AG04449 (cell line): Measurements from ENCODE around the gene RSF1.

Source experiments
- CTCF ChIA-PET: fragments of 350-600 bp; formaldehyde crosslinking; extraction: SDS; loops from one replicate; lab custom pipeline; 2021; ENCODE audit warnings: antibody characterized with exemption; lab: Yijun Ruan, JAX
- POLR2A ChIA-PET: fragments of 400-600, 350-600 bp; formaldehyde crosslinking; extraction: SDS; loops from one replicate; lab custom pipeline; 2020; ENCODE audit warnings: antibody characterized with exemption, inconsistent platforms; lab: Yijun Ruan, JAX
- DNase-seq: peaks from one replicate; pipeline ENCODE4 v3.0.0-alpha.2; 2010; ENCODE audit warnings: low read depth, low spot score
- H3K4me3 ChIP-seq: 2 replicates; pipeline ENCODE4 v1.5.1; 2011; ENCODE audit warnings: low read depth, mild to moderate bottlenecking, control low read depth, low read length
- TF ChIP-seq, protein P1 (sequence below): IDR thresholded peaks from one replicate; pipeline ENCODE4 v1.5.1; 2011; ENCODE audit warnings: mild to moderate bottlenecking, moderate library complexity, low read length, control low read depth, inconsistent platforms; ENCODE audit not compliant: insufficient read depth; ENCODE audit errors: missing control alignments

The RSF1 gene

DNA sequence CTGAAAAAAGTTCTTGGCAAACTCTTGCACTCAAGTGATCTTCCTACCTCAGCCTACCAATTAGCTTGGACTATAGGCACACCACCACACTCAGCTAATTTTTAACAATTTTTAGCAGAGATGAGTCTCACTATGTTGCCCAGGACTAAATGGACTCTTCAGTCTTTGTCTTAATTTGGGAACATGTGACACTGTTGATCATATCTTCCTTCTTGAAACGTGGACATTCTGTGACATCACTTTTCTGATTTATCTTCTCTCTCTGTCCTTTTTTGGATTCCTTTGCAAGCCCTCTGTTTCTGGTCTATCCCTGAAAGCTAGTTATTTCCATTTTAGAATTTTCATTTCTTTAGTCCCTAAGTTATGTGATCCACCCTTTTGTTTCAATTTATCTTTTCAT is 42.0 kb downstream of the RSF1 start:
- TF ChIP-seq, protein P1, sequence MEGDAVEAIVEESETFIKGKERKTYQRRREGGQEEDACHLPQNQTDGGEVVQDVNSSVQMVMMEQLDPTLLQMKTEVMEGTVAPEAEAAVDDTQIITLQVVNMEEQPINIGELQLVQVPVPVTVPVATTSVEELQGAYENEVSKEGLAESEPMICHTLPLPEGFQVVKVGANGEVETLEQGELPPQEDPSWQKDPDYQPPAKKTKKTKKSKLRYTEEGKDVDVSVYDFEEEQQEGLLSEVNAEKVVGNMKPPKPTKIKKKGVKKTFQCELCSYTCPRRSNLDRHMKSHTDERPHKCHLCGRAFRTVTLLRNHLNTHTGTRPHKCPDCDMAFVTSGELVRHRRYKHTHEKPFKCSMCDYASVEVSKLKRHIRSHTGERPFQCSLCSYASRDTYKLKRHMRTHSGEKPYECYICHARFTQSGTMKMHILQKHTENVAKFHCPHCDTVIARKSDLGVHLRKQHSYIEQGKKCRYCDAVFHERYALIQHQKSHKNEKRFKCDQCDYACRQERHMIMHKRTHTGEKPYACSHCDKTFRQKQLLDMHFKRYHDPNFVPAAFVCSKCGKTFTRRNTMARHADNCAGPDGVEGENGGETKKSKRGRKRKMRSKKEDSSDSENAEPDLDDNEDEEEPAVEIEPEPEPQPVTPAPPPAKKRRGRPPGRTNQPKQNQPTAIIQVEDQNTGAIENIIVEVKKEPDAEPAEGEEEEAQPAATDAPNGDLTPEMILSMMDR, result no peak
- no peak for DNase-seq
- ChIA-PET CTCF (interaction anchor here (1.3 to 2.1 kb wide), 2 partner anchors 20 to 221 kb away, joined by 4 to 8 read pairs; no protein-coding TSS in a partner anchor), POLR2A (no interaction called here)
- no peak overlapping the region for H3K4me3 ChIP-seq

DNA sequence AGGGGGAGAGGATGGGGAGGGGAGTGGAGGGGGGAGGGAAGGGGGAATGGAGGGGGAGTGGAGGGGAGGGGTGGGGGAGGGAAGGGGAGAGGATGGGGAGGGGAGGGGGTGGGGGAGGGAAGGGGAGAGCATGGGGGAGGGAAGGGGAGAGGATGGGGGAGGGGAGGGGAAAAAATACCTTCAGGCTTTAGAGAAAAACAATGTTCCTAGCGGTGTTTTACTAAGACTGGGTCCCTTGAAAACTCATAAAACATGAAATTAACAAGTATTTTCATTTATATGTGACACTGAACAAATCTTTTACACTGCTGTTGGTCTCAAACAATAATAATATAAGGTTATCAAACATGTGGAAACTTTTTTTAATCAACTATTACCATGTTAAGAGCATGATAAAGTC is 42.4 kb downstream of the RSF1 start:
- ChIA-PET POLR2A (no interaction called here), CTCF (interaction anchor here (1.3 to 2.1 kb wide), 2 partner anchors 20 to 222 kb away, joined by 4 to 8 read pairs; no protein-coding TSS in a partner anchor)
- DNase-seq, result no peak

DNA sequence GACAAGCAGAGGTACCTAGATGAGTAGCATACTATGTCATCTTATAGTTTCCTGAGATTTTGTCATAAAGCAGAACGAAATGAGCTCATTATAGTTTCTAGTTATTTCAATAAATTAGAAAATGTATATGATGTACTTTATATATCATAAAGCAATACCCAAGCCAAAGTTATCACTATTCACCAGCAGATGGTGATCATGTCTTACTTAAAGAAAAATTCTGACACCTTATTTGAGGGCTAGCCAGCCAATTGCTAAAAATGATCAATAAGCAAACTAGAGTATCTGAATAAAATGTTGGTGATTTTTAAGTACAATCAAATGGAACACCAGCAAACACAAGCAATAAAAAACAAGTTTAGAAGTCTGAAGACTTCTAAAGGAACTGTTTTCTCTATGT is 44.1 kb downstream of the RSF1 start:
- DNase-seq, result no peak
- ChIA-PET POLR2A (no interaction called here), CTCF (interaction anchor here (0.7 to 2.6 kb wide), 16 partner anchors 9 to 275 kb away, joined by 3 to 24 read pairs (median 4); partner anchors contain the start of genes INTS4 and RSF1)
- H3K4me3 ChIP-seq, result no peak overlapping the region
- TF ChIP-seq, protein P1, result no peak

More for the DNA sequence above, 42.4 kb downstream of the RSF1 start:
- TF ChIP-seq, protein P1, result no peak
- no peak overlapping the region for H3K4me3 ChIP-seq

DNA sequence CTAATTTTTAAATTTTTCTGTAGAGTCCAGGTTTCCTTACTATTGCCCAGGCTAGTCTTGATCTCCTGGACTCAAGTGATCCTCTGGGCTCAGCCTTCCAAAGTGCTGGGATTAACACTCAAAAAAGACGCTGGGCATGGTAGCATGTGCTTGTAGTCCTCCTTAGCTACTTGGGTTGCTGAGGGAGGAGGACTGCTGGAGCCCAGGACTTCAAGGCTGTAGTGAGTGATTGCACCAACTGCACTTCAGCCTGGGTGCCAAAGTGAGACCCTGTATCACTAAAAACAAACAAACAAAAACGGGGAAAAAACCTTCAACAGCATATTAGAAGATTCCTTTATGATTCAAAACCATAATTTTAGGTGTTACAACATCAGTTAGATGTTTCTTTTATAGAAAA is 44.6 kb downstream of the RSF1 start:
- no peak for DNase-seq
- no peak overlapping the region for H3K4me3 ChIP-seq
- ChIA-PET CTCF (interaction anchor here (0.7 to 2.6 kb wide), 16 partner anchors 9 to 276 kb away, joined by 3 to 24 read pairs (median 4); partner anchors contain the start of genes INTS4 and RSF1), POLR2A (interaction anchor here (0.7 kb wide), 1 partner anchor 462 kb away, joined by 3 read pairs; no protein-coding TSS in a partner anchor)
- TF ChIP-seq, protein P1, result no peak

DNA sequence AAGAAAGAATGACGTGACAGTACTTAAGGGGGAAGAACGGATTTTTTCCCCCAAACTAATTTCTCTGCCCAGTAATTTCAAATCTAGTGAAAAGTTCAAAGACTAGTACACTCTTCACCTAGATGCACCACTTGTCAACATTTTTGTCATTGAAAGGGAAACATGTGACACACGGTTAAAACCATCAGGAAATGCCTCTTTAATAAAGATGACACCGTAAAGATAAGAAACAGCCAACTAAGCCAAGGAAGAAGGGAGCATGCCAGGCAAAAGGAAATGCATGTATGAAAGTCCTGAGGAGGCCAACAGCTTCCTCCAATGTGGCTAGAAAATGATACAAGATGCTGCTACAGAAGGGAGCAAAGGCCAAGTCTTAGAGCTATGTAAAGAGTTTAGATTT is 49.4 kb downstream of the RSF1 start:
- DNase-seq, result no peak
- ChIA-PET CTCF (interaction anchor here (1.2 kb wide), 1 partner anchor 228 kb away, joined by 3 read pairs; no protein-coding TSS in a partner anchor), POLR2A (no interaction called here)
- TF ChIP-seq, protein P1, result no peak
- H3K4me3 ChIP-seq, result no peak overlapping the region

DNA sequence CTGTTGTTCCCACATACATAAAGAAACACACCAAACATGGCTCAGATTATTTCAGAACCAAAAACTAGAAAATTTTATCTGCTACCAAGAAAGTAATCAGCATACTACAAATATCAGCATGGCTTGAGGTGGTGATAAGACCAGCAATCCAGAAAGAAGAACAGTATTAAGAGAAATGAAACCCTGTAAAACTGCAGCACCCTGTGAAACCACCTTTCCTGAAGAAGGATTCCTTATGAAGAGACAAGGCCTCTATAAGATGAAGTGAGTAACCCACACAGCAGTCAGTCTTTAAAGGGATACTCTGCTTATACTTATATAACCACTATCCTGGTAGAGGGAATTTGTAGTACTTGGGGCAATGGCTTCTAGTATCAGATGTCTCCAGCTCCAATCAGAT is 49.9 kb downstream of the RSF1 start:
- ChIA-PET CTCF (interaction anchor here (1.2 to 1.5 kb wide), 2 partner anchors 11 to 229 kb away, joined by 3 to 4 read pairs; no protein-coding TSS in a partner anchor), POLR2A (no interaction called here)
- DNase-seq, result no peak

More for the DNA sequence above, 49.9 kb downstream of the RSF1 start:
- TF ChIP-seq, protein P1, result no peak
- no peak overlapping the region for H3K4me3 ChIP-seq
